ENCODE results near the gene ANKH. TPM values are rescaled to one million over a fixed set of nuclear protein-coding genes. Genes with fewer than 3 reads are reported as not detected.

The ANKH gene
- total and polyA plus RNA-seq, 2 donors (not counting 1 experiment from before 2014, with no cell fraction given), result 13.7 to 71.1 TPM

DNA sequence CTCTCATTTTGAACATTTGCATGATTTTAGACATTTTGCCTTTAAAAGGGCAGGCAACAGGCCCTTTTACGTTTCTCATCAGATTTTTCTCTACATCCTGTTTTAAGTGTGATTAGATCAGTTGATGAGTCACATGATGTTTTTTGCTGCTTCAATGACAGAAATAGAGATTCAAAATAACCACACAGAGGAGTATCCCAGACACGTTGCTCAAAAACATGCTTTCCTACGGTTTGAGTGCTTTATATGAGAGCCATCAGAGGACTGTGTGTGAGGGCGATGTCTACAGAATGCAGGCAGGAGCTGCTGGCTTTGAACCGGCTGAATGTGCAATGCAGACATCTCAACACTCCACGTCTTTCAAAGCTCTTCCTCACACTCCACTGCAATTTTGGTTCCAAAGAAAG, 165.0 kb downstream of the ANKH start:
- no peaks in the 10 kb centered on the region for H3K79me2 ChIP-seq (ENCODE audit: control insufficient read depth, insufficient read depth, low read length)
- 41% methylated on average over 3 of the region's 6 CpGs for WGBS (ENCODE audit: insufficient coverage)
- peak overlapping the region; percentile 17 for H3K9ac ChIP-seq (ENCODE audit: low read length)
- peak overlapping the region; percentile 42 to 75 for H3K27ac ChIP-seq (ENCODE audit: low read length in 2 of 2)
- H4K20me1 ChIP-seq (ENCODE audit: control insufficient read depth, insufficient read depth, low read length, poor library complexity, severe bottlenecking), result no peaks in the 10 kb centered on the region
- H2AFZ ChIP-seq (ENCODE audit: insufficient read depth, low read depth, low read length, poor library complexity, severe bottlenecking), result no peak overlapping the region
- H3K9me3 ChIP-seq (ENCODE audit: control extremely low read depth in 1 of 3, control insufficient read depth in 2 of 3, insufficient read depth in 1 of 3, low read length in 2 of 3), result no peaks in the 10 kb centered on the region
- Mint-ChIP-seq H3K27me3 (no peaks in the 10 kb centered on the region), H3K27ac (peak overlapping the region; percentile 86), H3K4me3 (peak overlapping the region; percentile 43), H3K9me3 (ENCODE audit: insufficient read depth) (no peaks in the 10 kb centered on the region), H3K4me1 (peaks cover 27% of the 10 kb centered on the region)
- no peak overlapping the region for H3K4me3 ChIP-seq (ENCODE audit: control extremely low read depth in 1 of 5, extremely low read depth in 1 of 5, insufficient read depth in 1 of 5, low read depth in 2 of 5, low read length in 4 of 5)
- H3K4me2 ChIP-seq (replicated peaks; ENCODE audit: low read depth, low read length, poor library complexity, severe bottlenecking), result peak overlapping the region; percentile 38
- H3K4me1 ChIP-seq (ENCODE audit: control insufficient read depth in 2 of 2, insufficient read depth in 2 of 2, low read length in 2 of 2), result peaks cover 15 to 16% of the 10 kb centered on the region in 2 donors
- ATAC-seq (ENCODE audit: low read depth), result peak; percentile 66
- TF ChIP-seq EZH2 (IDR thresholded peaks at IDR 0.05; ENCODE audit: borderline replicate concordance, insufficient read depth, low read depth, low read length, poor library complexity, severe bottlenecking), result no peak
- TF ChIP-seq, protein P1, sequence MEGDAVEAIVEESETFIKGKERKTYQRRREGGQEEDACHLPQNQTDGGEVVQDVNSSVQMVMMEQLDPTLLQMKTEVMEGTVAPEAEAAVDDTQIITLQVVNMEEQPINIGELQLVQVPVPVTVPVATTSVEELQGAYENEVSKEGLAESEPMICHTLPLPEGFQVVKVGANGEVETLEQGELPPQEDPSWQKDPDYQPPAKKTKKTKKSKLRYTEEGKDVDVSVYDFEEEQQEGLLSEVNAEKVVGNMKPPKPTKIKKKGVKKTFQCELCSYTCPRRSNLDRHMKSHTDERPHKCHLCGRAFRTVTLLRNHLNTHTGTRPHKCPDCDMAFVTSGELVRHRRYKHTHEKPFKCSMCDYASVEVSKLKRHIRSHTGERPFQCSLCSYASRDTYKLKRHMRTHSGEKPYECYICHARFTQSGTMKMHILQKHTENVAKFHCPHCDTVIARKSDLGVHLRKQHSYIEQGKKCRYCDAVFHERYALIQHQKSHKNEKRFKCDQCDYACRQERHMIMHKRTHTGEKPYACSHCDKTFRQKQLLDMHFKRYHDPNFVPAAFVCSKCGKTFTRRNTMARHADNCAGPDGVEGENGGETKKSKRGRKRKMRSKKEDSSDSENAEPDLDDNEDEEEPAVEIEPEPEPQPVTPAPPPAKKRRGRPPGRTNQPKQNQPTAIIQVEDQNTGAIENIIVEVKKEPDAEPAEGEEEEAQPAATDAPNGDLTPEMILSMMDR (IDR thresholded peaks at IDR 0.05), result no peak
- CTCF ChIA-PET, result interaction anchor here (1.1 to 4.4 kb wide), 2 partner anchors 10 to 20 kb away, joined by 3 to 24 read pairs; no protein-coding TSS in a partner anchor
- POLR2A ChIA-PET, result no interaction called here
- DNase-seq, result peak; percentile 47
- H3K36me3 ChIP-seq (replicated peaks in 1 of 2; ENCODE audit: control extremely low read depth in 1 of 2, control insufficient read depth in 1 of 2, extremely low read depth in 1 of 2, insufficient read depth in 2 of 2, low read length in 1 of 2), result peaks cover 2 to 50% of the 10 kb centered on the region in 2 experiments
- no peaks in the 10 kb centered on the region for H3K27me3 ChIP-seq (replicated peaks in 1 of 4; ENCODE audit: control extremely low read depth in 1 of 4, control insufficient read depth in 3 of 4, insufficient read depth in 4 of 4, low read length in 3 of 4)
- intact Hi-C loops (cut with micrococcal nuclease), result no loop called here

GRCh38 chr5:14705556-14705955, 166.0 kb downstream of the ANKH start:
- no peak for TF ChIP-seq EZH2 (IDR thresholded peaks at IDR 0.05; ENCODE audit: borderline replicate concordance, insufficient read depth, low read depth, low read length, poor library complexity, severe bottlenecking)
- TF ChIP-seq, protein P1 (IDR thresholded peaks at IDR 0.05), result no peak
- Histone ChIP-seq H3K9me3 (ENCODE audit: control extremely low read depth in 1 of 3, control insufficient read depth in 2 of 3, insufficient read depth in 1 of 3, low read length in 2 of 3) (no peaks in the 10 kb centered on the region), H4K20me1 (ENCODE audit: control insufficient read depth, insufficient read depth, low read length, poor library complexity, severe bottlenecking) (no peaks in the 10 kb centered on the region), H3K27me3 (replicated peaks in 1 of 4; ENCODE audit: control extremely low read depth in 1 of 4, control insufficient read depth in 3 of 4, insufficient read depth in 4 of 4, low read length in 3 of 4) (no peaks in the 10 kb centered on the region), H2AFZ (ENCODE audit: insufficient read depth, low read depth, low read length, poor library complexity, severe bottlenecking) (no peak overlapping the region), H3K79me2 (ENCODE audit: control insufficient read depth, insufficient read depth, low read length) (no peaks in the 10 kb centered on the region), H3K4me2 (replicated peaks; ENCODE audit: low read depth, low read length, poor library complexity, severe bottlenecking) (no peak overlapping the region), H3K4me3 (ENCODE audit: control extremely low read depth in 1 of 5, extremely low read depth in 1 of 5, insufficient read depth in 1 of 5, low read depth in 2 of 5, low read length in 4 of 5) (no peak overlapping the region), H3K4me1 (ENCODE audit: control insufficient read depth in 2 of 2, insufficient read depth in 2 of 2, low read length in 2 of 2) (peaks cover 15 to 24% of the 10 kb centered on the region in 2 donors), H3K36me3 (replicated peaks in 1 of 2; ENCODE audit: control extremely low read depth in 1 of 2, control insufficient read depth in 1 of 2, extremely low read depth in 1 of 2, insufficient read depth in 2 of 2, low read length in 1 of 2) (peaks cover 2 to 45% of the 10 kb centered on the region in 2 experiments), H3K27ac (ENCODE audit: low read length in 2 of 2) (peak overlapping the region in 1 of 2 donors; percentile 75), H3K9ac (ENCODE audit: low read length) (no peak overlapping the region)
- H3K4me3 Mint-ChIP-seq, result no peak overlapping the region
- CTCF ChIA-PET, result interaction anchor here (0.6 to 4.4 kb wide), 3 partner anchors 22 to 298 kb away, joined by 3 to 24 read pairs (median 4); no protein-coding TSS in a partner anchor
- no peak for ATAC-seq (ENCODE audit: low read depth)
- POLR2A ChIA-PET, result interaction anchor here (0.6 kb wide), 1 partner anchor 54 kb away, joined by 8 read pairs; no protein-coding TSS in a partner anchor
- H3K27ac Mint-ChIP-seq, result peak overlapping the region; percentile 43
- intact Hi-C loops (cut with micrococcal nuclease), result no loop called here
- H3K4me1 Mint-ChIP-seq, result peaks cover 29% of the 10 kb centered on the region
- no peaks in the 10 kb centered on the region for H3K9me3 Mint-ChIP-seq (ENCODE audit: insufficient read depth)
- no peak for DNase-seq
- 86% methylated on average over 6 of the region's 8 CpGs for WGBS (ENCODE audit: insufficient coverage)
- H3K27me3 Mint-ChIP-seq, result no peaks in the 10 kb centered on the region
